ENCODE data around the gene CDIPT. TPM values are rescaled to one million over a fixed set of nuclear protein-coding genes. Genes with fewer than 3 reads are reported as not detected.

The CDIPT gene
- total RNA-seq, 1 donor from 2014 or later: 83.3 TPM

GRCh38 chr16:29907973-29908372, 44.9 kb upstream of the CDIPT start:
- no peak overlapping the region for H3K4me3 ChIP-seq (ENCODE audit: low read depth, low read length)
- no peak for DNase-seq (ENCODE audit: low read depth)
- no peak for TF ChIP-seq CTCF (conservative IDR thresholded peaks at IDR 0.05; ENCODE audit: low read depth, low read length)

GRCh38 chr16:29906520-29907244, 43.7 kb upstream of the CDIPT start:
- H3K4me3 ChIP-seq (ENCODE audit: low read depth, low read length): no peak overlapping the region
- no peak for DNase-seq (ENCODE audit: low read depth)
- TF ChIP-seq CTCF (conservative IDR thresholded peaks at IDR 0.05; ENCODE audit: low read depth, low read length): no peak

GRCh38 chr16:29905668-29906067, 42.6 kb upstream of the CDIPT start:
- no peak for DNase-seq (ENCODE audit: low read depth)
- no peak overlapping the region for H3K4me3 ChIP-seq (ENCODE audit: low read depth, low read length)
- no peak for TF ChIP-seq CTCF (conservative IDR thresholded peaks at IDR 0.05; ENCODE audit: low read depth, low read length)

GRCh38 chr16:29904947-29905346, 41.9 kb upstream of the CDIPT start:
- no peak overlapping the region for H3K4me3 ChIP-seq (ENCODE audit: low read depth, low read length)
- no peak for TF ChIP-seq CTCF (conservative IDR thresholded peaks at IDR 0.05; ENCODE audit: low read depth, low read length)
- DNase-seq (ENCODE audit: low read depth): no peak

- no peak for DNase-seq (ENCODE audit: low read depth)
These were observed 40.6 kb upstream of the CDIPT start for GRCh38 chr16:29903590-29903989.

GRCh38 chr16:29901607-29901945, 38.5 kb upstream of the CDIPT start:
- H3K4me3 ChIP-seq (ENCODE audit: low read depth, low read length): peak overlapping the region; percentile 63
- DNase-seq (ENCODE audit: low read depth): no peak
- TF ChIP-seq CTCF (conservative IDR thresholded peaks at IDR 0.05; ENCODE audit: low read depth, low read length): no peak

More at GRCh38 chr16:29903590-29903989, 40.6 kb upstream of the CDIPT start:
- TF ChIP-seq CTCF (conservative IDR thresholded peaks at IDR 0.05; ENCODE audit: low read depth, low read length): no peak
- no peak overlapping the region for H3K4me3 ChIP-seq (ENCODE audit: low read depth, low read length)

Measured in epithelial cell of proximal tubule (primary cell).